ENCODE measurements around the gene DAP3. TPM values are rescaled to one million over a fixed set of nuclear protein-coding genes. Genes with fewer than 3 reads are reported as not detected.

DAP3 gene
- total and polyA plus RNA-seq, 9 of the 15 experiments (the other 6 are each of a cell fraction or from before 2014, with no cell fraction given), result 155 to 484 (median 298) TPM

DNA sequence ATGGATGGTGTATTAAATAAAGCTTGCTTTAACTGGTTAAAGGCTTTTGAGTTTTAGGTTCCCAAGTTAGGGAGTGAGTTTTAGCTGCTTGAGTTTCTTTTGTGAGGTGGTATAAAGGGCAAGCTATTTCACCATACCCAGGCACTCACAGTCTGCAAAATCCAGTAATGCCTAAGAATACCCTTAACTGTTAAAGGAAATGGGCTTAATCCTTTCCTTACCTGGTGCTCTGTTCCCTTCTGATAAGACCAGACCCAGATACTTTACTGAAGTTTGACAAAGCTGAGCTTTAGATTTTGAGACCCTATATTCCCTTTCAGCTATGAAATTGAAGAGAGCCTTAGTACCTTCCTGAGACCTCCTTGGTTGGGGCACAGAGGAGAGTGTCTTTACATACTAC lies 48.5 kb upstream of the DAP3 start:
- intact Hi-C loops (cut with micrococcal nuclease) (no loop called here), in situ Hi-C loops (cut with MboI) (no loop called here)
- ChIA-PET CTCF (ENCODE audit: low intra/inter-chr PET ratio) (no interaction called here), POLR2A (no interaction called here)
- no TSS peak for BruUV-seq (replicated peaks)
- DNase-seq (ENCODE audit: extremely low read depth in 1 of 4, low spot score in 3 of 4), result peak in 1 of 4 experiments; percentile 33
- H3K79me2 ChIP-seq (ENCODE audit: control insufficient read depth, insufficient read depth, low read length), result no peaks in the 10 kb centered on the region
- H3K9ac ChIP-seq (ENCODE audit: insufficient read depth in 1 of 2, low read depth in 2 of 2, low read length in 2 of 2), result no peak overlapping the region
- peak; percentile 54 for ATAC-seq
- no peaks in the 10 kb centered on the region for H3K9me1 ChIP-seq (ENCODE audit: control insufficient read depth, insufficient read depth, low read length)
- no peaks in the 10 kb centered on the region for H3K27me3 ChIP-seq (ENCODE audit: control insufficient read depth in 2 of 2, insufficient read depth in 2 of 2, low read length in 2 of 2)
- H3K36me3 ChIP-seq (ENCODE audit: control insufficient read depth, insufficient read depth, low read length), result no peaks in the 10 kb centered on the region
- no peak overlapping the region for H3K4me2 ChIP-seq (ENCODE audit: insufficient read depth, low read length)
- peak; percentile 78 for FAIRE-seq
- H4K20me1 ChIP-seq (replicated peaks; ENCODE audit: control insufficient read depth, insufficient read depth, low read length), result no peaks in the 10 kb centered on the region
- no peak overlapping the region for H2AFZ ChIP-seq (ENCODE audit: low read depth, low read length)
- H3K4me1 ChIP-seq (replicated peaks in 1 of 2; ENCODE audit: control insufficient read depth in 2 of 2, insufficient read depth in 2 of 2, low read length in 2 of 2), result peaks cover 0 to 7% of the 10 kb centered on the region in 2 experiments; a peak in 1 of 5 replicates
- no peak overlapping the region for H3K4me3 ChIP-seq
- peaks cover 7% of the 10 kb centered on the region for H3K9me3 ChIP-seq (replicated peaks; ENCODE audit: control insufficient read depth, insufficient read depth, low read depth, low read length)
- H3K27ac ChIP-seq (ENCODE audit: extremely low read depth, low read depth, low read length), result no peak overlapping the region
- no peak for TF ChIP-seq ZNF561 (CRISPR knock-in tag; conservative IDR thresholded peaks at IDR 0.05)
- TF ChIP-seq ZNF780A (CRISPR knock-in tag; IDR thresholded peaks at IDR 0.05), result no peak
- TF ChIP-seq IFI16 (CRISPR knock-in tag; IDR thresholded peaks at IDR 0.05), result no peak
- no peak for TF ChIP-seq POLR2AphosphoS2 (IDR thresholded peaks at IDR 0.05; ENCODE audit: low read length)
- TF ChIP-seq ZNF274 (IDR thresholded peaks at IDR 0.05; ENCODE audit: borderline replicate concordance, low read depth, low read length), result no peak
- TF ChIP-seq FOXJ3 (CRISPR knock-in tag; IDR thresholded peaks at IDR 0.05), result no peak
- no peak for TF ChIP-seq NR2C1 (IDR thresholded peaks at IDR 0.05)
- TF ChIP-seq NR2C1 (tag; IDR thresholded peaks at IDR 0.05), result no peak
- TF ChIP-seq ZNF551 (CRISPR knock-in tag; IDR thresholded peaks at IDR 0.05), result no peak
- TF ChIP-seq SRSF7 (optimal IDR thresholded peaks at IDR 0.05; ENCODE audit: low read depth, low read length), result no peak
- TF ChIP-seq CBFB (CRISPR knock-in tag; IDR thresholded peaks at IDR 0.05), result no peak
- TF ChIP-seq SIN3A (IDR thresholded peaks at IDR 0.05; ENCODE audit: borderline replicate concordance in 2 of 2, control insufficient read depth in 1 of 2, low read depth in 2 of 2, low read length in 2 of 2), result no peak
- TF ChIP-seq CHD1 (IDR thresholded peaks at IDR 0.05; ENCODE audit: low read length), result no peak
- peak; percentile 49; the same call in 1 of the 2 replicates for TF ChIP-seq EP300 (IDR thresholded peaks at IDR 0.05; ENCODE audit: low read length)
- no peak for TF ChIP-seq KDM1A (IDR thresholded peaks at IDR 0.05)
- TF ChIP-seq, protein P1, sequence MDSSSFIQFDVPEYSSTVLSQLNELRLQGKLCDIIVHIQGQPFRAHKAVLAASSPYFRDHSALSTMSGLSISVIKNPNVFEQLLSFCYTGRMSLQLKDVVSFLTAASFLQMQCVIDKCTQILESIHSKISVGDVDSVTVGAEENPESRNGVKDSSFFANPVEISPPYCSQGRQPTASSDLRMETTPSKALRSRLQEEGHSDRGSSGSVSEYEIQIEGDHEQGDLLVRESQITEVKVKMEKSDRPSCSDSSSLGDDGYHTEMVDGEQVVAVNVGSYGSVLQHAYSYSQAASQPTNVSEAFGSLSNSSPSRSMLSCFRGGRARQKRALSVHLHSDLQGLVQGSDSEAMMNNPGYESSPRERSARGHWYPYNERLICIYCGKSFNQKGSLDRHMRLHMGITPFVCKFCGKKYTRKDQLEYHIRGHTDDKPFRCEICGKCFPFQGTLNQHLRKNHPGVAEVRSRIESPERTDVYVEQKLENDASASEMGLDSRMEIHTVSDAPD (CRISPR knock-in tag; IDR thresholded peaks at IDR 0.05), result no peak
- TF ChIP-seq, protein P2, sequence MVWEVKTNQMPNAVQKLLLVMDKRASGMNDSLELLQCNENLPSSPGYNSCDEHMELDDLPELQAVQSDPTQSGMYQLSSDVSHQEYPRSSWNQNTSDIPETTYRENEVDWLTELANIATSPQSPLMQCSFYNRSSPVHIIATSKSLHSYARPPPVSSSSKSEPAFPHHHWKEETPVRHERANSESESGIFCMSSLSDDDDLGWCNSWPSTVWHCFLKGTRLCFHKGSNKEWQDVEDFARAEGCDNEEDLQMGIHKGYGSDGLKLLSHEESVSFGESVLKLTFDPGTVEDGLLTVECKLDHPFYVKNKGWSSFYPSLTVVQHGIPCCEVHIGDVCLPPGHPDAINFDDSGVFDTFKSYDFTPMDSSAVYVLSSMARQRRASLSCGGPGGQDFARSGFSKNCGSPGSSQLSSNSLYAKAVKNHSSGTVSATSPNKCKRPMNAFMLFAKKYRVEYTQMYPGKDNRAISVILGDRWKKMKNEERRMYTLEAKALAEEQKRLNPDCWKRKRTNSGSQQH (CRISPR knock-in tag; IDR thresholded peaks at IDR 0.05), result no peak
- TF ChIP-seq, protein P3, sequence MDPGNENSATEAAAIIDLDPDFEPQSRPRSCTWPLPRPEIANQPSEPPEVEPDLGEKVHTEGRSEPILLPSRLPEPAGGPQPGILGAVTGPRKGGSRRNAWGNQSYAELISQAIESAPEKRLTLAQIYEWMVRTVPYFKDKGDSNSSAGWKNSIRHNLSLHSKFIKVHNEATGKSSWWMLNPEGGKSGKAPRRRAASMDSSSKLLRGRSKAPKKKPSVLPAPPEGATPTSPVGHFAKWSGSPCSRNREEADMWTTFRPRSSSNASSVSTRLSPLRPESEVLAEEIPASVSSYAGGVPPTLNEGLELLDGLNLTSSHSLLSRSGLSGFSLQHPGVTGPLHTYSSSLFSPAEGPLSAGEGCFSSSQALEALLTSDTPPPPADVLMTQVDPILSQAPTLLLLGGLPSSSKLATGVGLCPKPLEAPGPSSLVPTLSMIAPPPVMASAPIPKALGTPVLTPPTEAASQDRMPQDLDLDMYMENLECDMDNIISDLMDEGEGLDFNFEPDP (CRISPR knock-in tag; IDR thresholded peaks at IDR 0.05), result no peak
- TF ChIP-seq TAL1 (IDR thresholded peaks at IDR 0.05), result peak; percentile 61; the same call in 1 of the 2 replicates
- TF ChIP-seq, protein P4, sequence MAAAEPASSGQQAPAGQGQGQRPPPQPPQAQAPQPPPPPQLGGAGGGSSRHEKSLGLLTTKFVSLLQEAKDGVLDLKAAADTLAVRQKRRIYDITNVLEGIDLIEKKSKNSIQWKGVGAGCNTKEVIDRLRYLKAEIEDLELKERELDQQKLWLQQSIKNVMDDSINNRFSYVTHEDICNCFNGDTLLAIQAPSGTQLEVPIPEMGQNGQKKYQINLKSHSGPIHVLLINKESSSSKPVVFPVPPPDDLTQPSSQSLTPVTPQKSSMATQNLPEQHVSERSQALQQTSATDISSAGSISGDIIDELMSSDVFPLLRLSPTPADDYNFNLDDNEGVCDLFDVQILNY (CRISPR knock-in tag; IDR thresholded peaks at IDR 0.05), result no peak
- TF ChIP-seq C11orf30 (IDR thresholded peaks at IDR 0.05; ENCODE audit: low read depth), result no peak
- no peak for TF ChIP-seq LARP7 (IDR thresholded peaks at IDR 0.05)
